ENCODE measurements around the gene CAMK2G.

CAMK2G gene

DNA sequence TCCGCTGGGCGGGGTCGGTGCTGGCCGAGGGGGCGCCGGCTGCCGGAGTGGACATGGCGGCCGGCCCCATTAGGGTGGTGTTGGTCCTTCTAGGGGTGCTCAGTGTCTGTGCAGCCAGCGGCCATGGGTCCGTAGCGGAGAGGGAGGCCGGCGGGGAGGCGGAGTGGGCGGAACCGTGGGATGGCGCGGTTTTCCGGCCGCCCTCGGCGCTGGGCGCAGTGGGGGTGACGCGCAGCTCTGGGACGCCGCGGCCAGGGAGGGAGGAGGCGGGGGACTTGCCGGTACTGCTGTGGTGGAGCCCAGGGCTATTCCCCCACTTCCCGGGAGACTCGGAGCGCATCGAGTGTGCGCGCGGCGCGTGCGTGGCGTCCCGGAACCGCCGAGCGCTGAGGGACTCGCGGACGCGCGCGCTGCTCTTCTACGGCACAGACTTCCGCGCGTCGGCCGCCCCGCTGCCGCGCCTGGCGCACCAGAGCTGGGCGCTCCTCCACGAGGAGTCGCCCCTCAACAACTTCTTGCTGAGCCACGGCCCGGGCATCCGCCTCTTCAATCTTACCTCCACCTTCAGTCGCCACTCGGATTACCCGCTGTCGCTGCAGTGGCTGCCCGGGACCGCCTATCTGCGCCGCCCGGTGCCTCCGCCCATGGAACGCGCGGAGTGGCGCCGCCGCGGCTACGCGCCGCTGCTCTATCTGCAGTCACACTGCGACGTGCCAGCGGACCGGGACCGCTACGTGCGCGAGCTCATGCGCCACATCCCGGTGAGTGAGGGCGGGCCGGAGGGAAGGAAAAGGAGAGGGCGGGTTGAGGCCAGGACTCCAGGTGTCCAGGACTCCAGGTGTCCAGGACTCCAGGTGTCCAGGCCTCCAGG, 101.8 kb downstream of the CAMK2G start:
- no peaks in the 10 kb centered on the region for H3K27me3 ChIP-seq (ENCODE audit: low read depth, low read length)
- peaks cover 42 to 45% of the 10 kb centered on the region in 2 donors for H3K36me3 ChIP-seq (ENCODE audit: control insufficient read depth in 1 of 2, insufficient read depth in 2 of 2, low read length in 2 of 2)
- peak overlapping the region; percentile 86 for H3K27ac ChIP-seq (ENCODE audit: low read length)
- peak overlapping the region; percentile 96 to 97 for H3K4me3 ChIP-seq (ENCODE audit: low read depth in 1 of 2, low read length in 2 of 2)
- H3K4me1 ChIP-seq (ENCODE audit: control insufficient read depth in 1 of 2, insufficient read depth in 2 of 2, low read length in 2 of 2): peaks cover 7 to 36% of the 10 kb centered on the region in 2 donors
- no peaks in the 10 kb centered on the region for H3K9me3 ChIP-seq (ENCODE audit: control insufficient read depth in 1 of 2, low read length in 2 of 2)

DNA sequence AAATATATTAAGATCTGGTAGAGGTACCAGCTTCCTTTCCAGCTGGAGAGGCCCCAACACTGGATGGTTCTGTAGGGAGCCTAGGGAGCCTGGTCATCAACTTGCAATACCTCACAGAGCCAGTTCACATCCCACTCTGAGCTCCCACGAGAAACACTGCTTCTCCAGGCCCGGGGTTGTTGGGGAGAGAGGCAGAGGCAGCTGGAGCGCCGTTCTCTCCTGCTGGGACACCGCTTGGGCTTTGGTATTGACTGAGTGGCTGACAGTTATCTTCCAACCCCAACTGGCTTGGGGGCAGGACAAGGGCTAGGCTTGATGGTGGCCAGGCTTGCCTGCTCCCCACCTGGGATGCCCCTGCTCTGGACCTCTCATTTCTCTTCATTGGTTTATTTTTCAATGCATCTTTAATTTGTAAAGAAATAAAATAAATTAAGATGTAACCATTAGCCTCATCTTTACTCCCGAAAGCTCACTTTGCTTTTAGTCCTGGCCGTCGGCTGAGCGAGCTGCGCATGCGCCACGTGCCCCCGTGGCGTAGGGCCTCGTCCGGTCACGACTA, 102.6 kb downstream of the CAMK2G start:
- peak overlapping the region; percentile 86 for H3K27ac ChIP-seq (ENCODE audit: low read length)
- no peaks in the 10 kb centered on the region for H3K27me3 ChIP-seq (ENCODE audit: low read depth, low read length)
- peak overlapping the region; percentile 96 to 97 for H3K4me3 ChIP-seq (ENCODE audit: low read depth in 1 of 2, low read length in 2 of 2)
- H3K9me3 ChIP-seq (ENCODE audit: control insufficient read depth in 1 of 2, low read length in 2 of 2): no peaks in the 10 kb centered on the region
- peaks cover 46 to 51% of the 10 kb centered on the region in 2 donors for H3K36me3 ChIP-seq (ENCODE audit: control insufficient read depth in 1 of 2, insufficient read depth in 2 of 2, low read length in 2 of 2)
- peaks cover 7 to 36% of the 10 kb centered on the region in 2 donors for H3K4me1 ChIP-seq (ENCODE audit: control insufficient read depth in 1 of 2, insufficient read depth in 2 of 2, low read length in 2 of 2)

DNA sequence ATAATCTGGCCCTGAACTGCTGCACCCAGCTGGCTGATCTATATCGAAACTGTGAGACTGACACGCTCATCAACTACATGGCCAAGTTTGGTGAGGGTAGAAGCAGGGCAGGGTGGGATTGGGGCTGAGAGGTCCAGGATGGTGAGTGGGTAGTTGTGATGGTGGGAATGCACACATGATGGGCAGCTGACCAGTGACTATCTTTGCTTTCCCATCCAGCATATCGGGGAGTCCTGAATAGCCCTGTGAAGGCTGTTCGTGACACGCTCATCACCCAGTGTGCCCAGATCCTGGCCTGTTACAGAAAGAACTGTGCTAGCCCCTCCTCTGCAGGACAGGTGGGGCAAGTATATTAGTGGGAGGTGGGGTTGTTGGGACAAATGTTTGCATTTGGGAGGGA, 105.0 kb downstream of the CAMK2G start:
- no peaks in the 10 kb centered on the region for H3K27me3 ChIP-seq (ENCODE audit: low read depth, low read length)
- no peaks in the 10 kb centered on the region for H3K9me3 ChIP-seq (ENCODE audit: control insufficient read depth in 1 of 2, low read length in 2 of 2)
- H3K4me3 ChIP-seq (ENCODE audit: low read depth in 1 of 2, low read length in 2 of 2): no peak overlapping the region
- peaks cover 65 to 69% of the 10 kb centered on the region in 2 donors for H3K36me3 ChIP-seq (ENCODE audit: control insufficient read depth in 1 of 2, insufficient read depth in 2 of 2, low read length in 2 of 2)
- peaks cover 0 to 23% of the 10 kb centered on the region in 2 donors for H3K4me1 ChIP-seq (ENCODE audit: control insufficient read depth in 1 of 2, insufficient read depth in 2 of 2, low read length in 2 of 2)
- H3K27ac ChIP-seq (ENCODE audit: low read length): no peak overlapping the region

- peaks cover 0 to 18% of the 10 kb centered on the region in 2 donors for H3K4me1 ChIP-seq (ENCODE audit: control insufficient read depth in 1 of 2, insufficient read depth in 2 of 2, low read length in 2 of 2)
- no peak overlapping the region for H3K4me3 ChIP-seq (ENCODE audit: low read depth in 1 of 2, low read length in 2 of 2)
- no peaks in the 10 kb centered on the region for H3K9me3 ChIP-seq (ENCODE audit: control insufficient read depth in 1 of 2, low read length in 2 of 2)
- no peaks in the 10 kb centered on the region for H3K27me3 ChIP-seq (ENCODE audit: low read depth, low read length)
- H3K36me3 ChIP-seq (ENCODE audit: control insufficient read depth in 1 of 2, insufficient read depth in 2 of 2, low read length in 2 of 2): peaks cover 67 to 74% of the 10 kb centered on the region in 2 donors
- no peak overlapping the region for H3K27ac ChIP-seq (ENCODE audit: low read length)
These were observed 105.5 kb downstream of the CAMK2G start for GRCh38 chr10:73768881-73769280.

DNA sequence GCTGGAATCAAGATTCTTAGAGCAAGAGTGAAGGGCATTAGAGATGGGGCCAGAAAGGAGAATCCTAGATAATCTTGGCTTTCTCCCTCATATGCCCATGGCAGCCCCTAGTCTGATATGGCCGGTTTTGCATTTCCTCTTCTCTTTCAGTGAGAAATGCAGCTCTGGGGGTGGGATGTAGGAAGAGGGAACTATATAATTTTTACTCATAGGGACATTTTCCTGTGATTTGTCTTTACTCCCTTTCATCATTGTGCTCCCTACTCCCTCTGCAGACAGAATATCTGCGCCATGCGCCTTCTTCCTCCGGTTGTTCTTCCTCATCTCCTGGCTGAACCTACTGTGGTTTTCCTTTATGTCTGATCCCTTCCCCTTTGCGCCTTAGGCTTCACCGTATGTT, 109.3 kb downstream of the CAMK2G start:
- H3K4me1 ChIP-seq (ENCODE audit: control insufficient read depth in 1 of 2, insufficient read depth in 2 of 2, low read length in 2 of 2): no peaks in the 10 kb centered on the region
- H3K36me3 ChIP-seq (ENCODE audit: control insufficient read depth in 1 of 2, insufficient read depth in 2 of 2, low read length in 2 of 2): peaks cover 88 to 95% of the 10 kb centered on the region in 2 donors

DNA sequence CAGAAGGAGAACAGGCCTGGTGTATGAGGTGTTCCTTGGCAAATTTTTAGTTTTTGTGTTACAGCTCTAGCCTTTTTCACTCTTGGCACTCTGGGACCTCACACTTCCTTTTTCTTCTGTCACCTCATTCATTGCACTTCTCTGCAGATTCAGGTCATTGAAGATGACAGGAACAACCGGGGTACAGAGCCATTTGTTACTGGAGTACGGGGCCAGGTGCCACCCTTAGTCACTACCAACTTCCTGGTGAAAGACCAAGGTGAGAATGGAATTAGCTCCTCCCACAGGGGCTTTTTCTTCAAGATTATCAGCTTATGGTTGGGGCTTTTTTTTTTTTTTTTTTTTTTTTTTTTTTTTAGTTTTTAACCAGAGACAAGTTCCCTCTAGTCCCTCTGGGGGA, 111.0 kb downstream of the CAMK2G start:
- H3K36me3 ChIP-seq (ENCODE audit: control insufficient read depth in 1 of 2, insufficient read depth in 2 of 2, low read length in 2 of 2): peaks cover 82 to 93% of the 10 kb centered on the region in 2 donors
- no peaks in the 10 kb centered on the region for H3K9me3 ChIP-seq (ENCODE audit: control insufficient read depth in 1 of 2, low read length in 2 of 2)
- H3K4me3 ChIP-seq (ENCODE audit: low read depth in 1 of 2, low read length in 2 of 2): no peak overlapping the region
- H3K27ac ChIP-seq (ENCODE audit: low read length): no peak overlapping the region
- H3K27me3 ChIP-seq (ENCODE audit: low read depth, low read length): no peaks in the 10 kb centered on the region
- H3K4me1 ChIP-seq (ENCODE audit: control insufficient read depth in 1 of 2, insufficient read depth in 2 of 2, low read length in 2 of 2): no peaks in the 10 kb centered on the region

More for the DNA sequence above, 109.3 kb downstream of the CAMK2G start:
- H3K27ac ChIP-seq (ENCODE audit: low read length): no peak overlapping the region
- H3K4me3 ChIP-seq (ENCODE audit: low read depth in 1 of 2, low read length in 2 of 2): no peak overlapping the region
- no peaks in the 10 kb centered on the region for H3K27me3 ChIP-seq (ENCODE audit: low read depth, low read length)
- no peaks in the 10 kb centered on the region for H3K9me3 ChIP-seq (ENCODE audit: control insufficient read depth in 1 of 2, low read length in 2 of 2)

DNA sequence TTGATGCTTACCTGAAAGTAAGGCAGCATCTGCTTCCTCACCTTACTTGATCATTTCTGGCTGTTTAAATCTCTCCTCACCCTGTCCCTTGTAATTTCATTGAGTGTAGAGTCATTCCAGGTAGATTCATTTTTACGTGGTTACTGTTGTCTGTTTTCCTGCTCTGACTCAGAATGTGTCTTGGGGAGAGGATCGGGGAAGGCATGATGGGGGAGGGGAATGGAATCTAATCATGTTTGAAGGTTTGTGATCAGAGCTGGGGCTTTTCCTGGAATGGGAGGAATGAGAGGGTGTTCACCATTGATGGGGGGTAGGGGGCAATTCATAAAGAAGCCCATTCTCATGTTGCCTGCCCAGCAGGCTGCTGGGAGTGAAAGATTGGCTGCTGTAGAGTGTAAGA, 111.4 kb downstream of the CAMK2G start:
- no peak overlapping the region for H3K27ac ChIP-seq (ENCODE audit: low read length)
- peaks cover 80 to 90% of the 10 kb centered on the region in 2 donors for H3K36me3 ChIP-seq (ENCODE audit: control insufficient read depth in 1 of 2, insufficient read depth in 2 of 2, low read length in 2 of 2)

More for the DNA sequence above, 111.4 kb downstream of the CAMK2G start:
- Histone ChIP-seq H3K9me3 (ENCODE audit: control insufficient read depth in 1 of 2, low read length in 2 of 2) (no peaks in the 10 kb centered on the region), H3K4me1 (ENCODE audit: control insufficient read depth in 1 of 2, insufficient read depth in 2 of 2, low read length in 2 of 2) (no peaks in the 10 kb centered on the region), H3K4me3 (ENCODE audit: low read depth in 1 of 2, low read length in 2 of 2) (no peak overlapping the region), H3K27me3 (ENCODE audit: low read depth, low read length) (no peaks in the 10 kb centered on the region)

Measured in muscle layer of duodenum (tissue), 2 donors.